Transverse colon (tissue), 4 donors: ENCODE results near the gene NUTM2B.
"Not testable (repeated sequence)": the region's sequence is repeated elsewhere in the genome, so short reads cannot be mapped to it uniquely, and the experiment has no call there.

ENCODE experiments used
- CTCF ChIP-seq, 5 experiments: fragments of 200-600 bp in 3 of 5; fragments of 450-650 bp in 2 of 5; sonication (generic) in 3 of 5; IDR thresholded peaks; 1 replicate in 2 of 5; 2 replicates in 3 of 5; pipeline ENCODE4 v1.5.1; 2016 to 2017; ENCODE audit warnings: antibody characterized with exemption in 5 of 5, inconsistent platforms in 3 of 5, mild to moderate bottlenecking in 2 of 5, moderate library complexity in 1 of 5
- EP300 ChIP-seq: sonication (generic); formaldehyde crosslinking; IDR thresholded peaks from one replicate; pipeline ENCODE4 v1.6.1; 2017; ENCODE audit warnings: antibody characterized with exemption, low read depth
- POLR2A ChIP-seq: fragments of 450-650 bp; IDR thresholded peaks from one replicate; pipeline ENCODE4 v1.6.1; 2016; ENCODE audit warnings: antibody characterized with exemption, mild to moderate bottlenecking, moderate library complexity
- POLR2AphosphoS5 ChIP-seq, 3 donors: sonication (generic); formaldehyde crosslinking; IDR thresholded peaks; one replicate each; pipeline ENCODE4 v1.6.1; 2016; ENCODE audit warnings: antibody characterized with exemption in 3 of 3

- TF ChIP-seq CTCF (IDR thresholded peaks at IDR 0.05); POLR2A; EP300; POLR2AphosphoS5 (IDR thresholded peaks at IDR 0.05): not testable (repeated sequence)
Measured at GRCh38 chr10:79726620-79727019, 23.6 kb downstream of the NUTM2B start.
